ENCODE measurements around the gene MACROD2. TPM values are rescaled to one million over a fixed set of nuclear protein-coding genes. Genes with fewer than 3 reads are reported as not detected.

The MACROD2 gene
- total RNA-seq, 6 experiments from 2014 or later, result 0.05 to 0.57 (median 0.11) TPM; not detected in 1

- peaks cover 7% of the 10 kb centered on the region; the same call in 1 of the 2 replicates for H3K9me3 Mint-ChIP-seq
- no peak overlapping the region for H3K27ac Mint-ChIP-seq
- H3K27me3 Mint-ChIP-seq (ENCODE audit: insufficient read depth), result no peaks in the 10 kb centered on the region
- no peak for DNase-seq
- H3K4me3 Mint-ChIP-seq, result no peak overlapping the region
- H3K4me1 Mint-ChIP-seq (ENCODE audit: low read depth), result no peaks in the 10 kb centered on the region
- TF ChIP-seq, protein P1, sequence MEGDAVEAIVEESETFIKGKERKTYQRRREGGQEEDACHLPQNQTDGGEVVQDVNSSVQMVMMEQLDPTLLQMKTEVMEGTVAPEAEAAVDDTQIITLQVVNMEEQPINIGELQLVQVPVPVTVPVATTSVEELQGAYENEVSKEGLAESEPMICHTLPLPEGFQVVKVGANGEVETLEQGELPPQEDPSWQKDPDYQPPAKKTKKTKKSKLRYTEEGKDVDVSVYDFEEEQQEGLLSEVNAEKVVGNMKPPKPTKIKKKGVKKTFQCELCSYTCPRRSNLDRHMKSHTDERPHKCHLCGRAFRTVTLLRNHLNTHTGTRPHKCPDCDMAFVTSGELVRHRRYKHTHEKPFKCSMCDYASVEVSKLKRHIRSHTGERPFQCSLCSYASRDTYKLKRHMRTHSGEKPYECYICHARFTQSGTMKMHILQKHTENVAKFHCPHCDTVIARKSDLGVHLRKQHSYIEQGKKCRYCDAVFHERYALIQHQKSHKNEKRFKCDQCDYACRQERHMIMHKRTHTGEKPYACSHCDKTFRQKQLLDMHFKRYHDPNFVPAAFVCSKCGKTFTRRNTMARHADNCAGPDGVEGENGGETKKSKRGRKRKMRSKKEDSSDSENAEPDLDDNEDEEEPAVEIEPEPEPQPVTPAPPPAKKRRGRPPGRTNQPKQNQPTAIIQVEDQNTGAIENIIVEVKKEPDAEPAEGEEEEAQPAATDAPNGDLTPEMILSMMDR (IDR thresholded peaks at IDR 0.05), result no peak
- no peaks in the 10 kb centered on the region for H3K36me3 Mint-ChIP-seq (ENCODE audit: low read depth)
Observed at GRCh38 chr20:14336686-14337085, 341.4 kb downstream of the MACROD2 start.

DNA sequence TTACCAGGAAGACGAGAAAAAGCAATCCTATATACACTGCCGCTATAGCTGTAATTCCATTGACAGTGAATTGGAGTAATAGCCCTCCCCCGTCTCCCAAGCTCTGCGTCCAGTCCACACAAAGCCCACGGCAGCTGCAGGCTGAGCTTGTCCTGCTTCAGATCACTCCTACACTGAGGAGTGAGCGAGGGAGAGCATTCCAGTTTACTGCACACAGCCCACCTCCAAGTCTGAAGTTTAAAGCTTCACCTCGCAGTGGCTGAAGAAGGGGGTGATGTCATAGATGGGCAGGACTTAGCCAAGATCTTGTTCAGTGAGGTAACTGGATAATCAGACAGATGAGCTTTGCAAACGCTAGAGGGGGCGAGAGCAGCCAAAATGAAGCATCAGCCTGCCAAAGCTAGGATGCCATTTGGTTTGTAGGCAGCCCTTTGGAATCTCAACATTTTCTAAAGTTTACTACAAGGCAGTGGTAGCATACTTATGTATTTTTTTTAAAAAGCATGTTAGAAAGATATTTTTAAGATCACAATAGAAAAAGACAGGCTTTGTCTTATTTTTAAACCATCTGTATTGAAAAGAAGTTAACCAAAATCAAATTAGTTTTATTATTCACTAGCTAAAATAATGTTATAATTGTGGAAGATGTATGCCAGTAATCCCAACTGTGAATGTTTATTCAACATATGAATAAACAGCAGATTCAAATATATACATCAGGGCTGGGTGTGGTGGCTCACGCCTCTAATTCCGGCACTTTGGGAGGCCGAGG is 342.3 kb downstream of the MACROD2 start, which contains the start of gene FLRT3:
Gene FLRT3, minus strand, starts transcription at position 213 of the 772 bp plus-strand sequence. CDS start 10,106 bp downstream, outside the sequence.
- TF ChIP-seq, protein P1 (IDR thresholded peaks at IDR 0.05), result peak; percentile 72; the same call in 1 of the 2 replicates
- H3K9me3 Mint-ChIP-seq, result peaks cover 7% of the 10 kb centered on the region; the same call in 1 of the 2 replicates
- peak within 1 kb of the TSS; percentile 55; the same call in 1 of the 2 replicates for H3K4me3 Mint-ChIP-seq
- peak; percentile 71 for DNase-seq
- H3K27ac Mint-ChIP-seq, result no peak within 1 kb of the TSS
- H3K4me1 Mint-ChIP-seq (ENCODE audit: low read depth), result no peaks in the 10 kb centered on the region
- no peaks in the 10 kb centered on the region for H3K27me3 Mint-ChIP-seq (ENCODE audit: insufficient read depth)
- H3K36me3 Mint-ChIP-seq (ENCODE audit: low read depth), result no peaks in the 10 kb centered on the region

GRCh38 chr20:14341801-14342200 is 346.5 kb downstream of the MACROD2 start:
- Mint-ChIP-seq H3K9me3 (peaks cover 23% of the 10 kb centered on the region), H3K27me3 (ENCODE audit: insufficient read depth) (no peaks in the 10 kb centered on the region; the same call in 1 of the 2 replicates), H3K4me1 (ENCODE audit: low read depth) (no peaks in the 10 kb centered on the region), H3K27ac (no peak overlapping the region), H3K36me3 (ENCODE audit: low read depth) (no peaks in the 10 kb centered on the region), H3K4me3 (no peak overlapping the region)
- no peak for DNase-seq
- TF ChIP-seq, protein P1 (IDR thresholded peaks at IDR 0.05), result no peak

DNA sequence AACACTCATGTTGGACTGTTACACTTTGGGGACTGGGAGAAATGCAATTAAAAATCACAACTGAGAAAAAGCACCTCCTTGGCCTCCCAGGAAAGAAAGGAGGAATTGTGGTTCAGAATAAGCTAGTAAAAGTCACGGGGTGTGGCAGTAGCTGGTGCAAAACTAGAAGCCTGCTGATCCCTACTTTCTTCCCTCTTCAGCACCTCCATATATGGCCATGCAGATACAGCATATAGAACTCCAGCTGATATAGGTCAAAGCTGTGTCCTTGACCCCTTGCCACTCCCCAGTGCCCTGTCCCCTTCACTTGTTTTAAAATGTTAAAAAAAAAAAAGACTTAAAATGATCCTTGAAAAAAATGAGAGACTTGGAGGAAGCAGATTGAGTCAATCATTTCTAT is 347.6 kb downstream of the MACROD2 start:
- Mint-ChIP-seq H3K36me3 (ENCODE audit: low read depth) (no peaks in the 10 kb centered on the region), H3K27ac (no peak overlapping the region), H3K4me3 (no peak overlapping the region)

GRCh38 chr20:14343491-14344065 is 348.3 kb downstream of the MACROD2 start:
- Mint-ChIP-seq H3K4me1 (ENCODE audit: low read depth) (no peaks in the 10 kb centered on the region), H3K27ac (no peak overlapping the region), H3K27me3 (ENCODE audit: insufficient read depth) (no peaks in the 10 kb centered on the region; the same call in 1 of the 2 replicates), H3K4me3 (no peak overlapping the region), H3K36me3 (ENCODE audit: low read depth) (no peaks in the 10 kb centered on the region), H3K9me3 (peaks cover 23% of the 10 kb centered on the region)
- DNase-seq, result no peak
- TF ChIP-seq, protein P1 (IDR thresholded peaks at IDR 0.05), result no peak

More for the DNA sequence above, 347.6 kb downstream of the MACROD2 start:
- no peak for DNase-seq
- H3K4me1 Mint-ChIP-seq (ENCODE audit: low read depth), result no peaks in the 10 kb centered on the region
- H3K27me3 Mint-ChIP-seq (ENCODE audit: insufficient read depth), result no peaks in the 10 kb centered on the region; the same call in 1 of the 2 replicates
- TF ChIP-seq, protein P1 (IDR thresholded peaks at IDR 0.05), result no peak
- peaks cover 23% of the 10 kb centered on the region for H3K9me3 Mint-ChIP-seq
